GM19395 (cell line): ENCODE data around the gene DNMT1.

Experiments
- ATAC-seq: cut with Tn5 transposase; IDR thresholded peaks from one replicate; pipeline ENCODE4 v1.9.1; 2021; ENCODE audit warnings: mild to moderate bottlenecking, moderate library complexity; ENCODE audit not compliant: unreplicated experiment

Gene DNMT1

DNA sequence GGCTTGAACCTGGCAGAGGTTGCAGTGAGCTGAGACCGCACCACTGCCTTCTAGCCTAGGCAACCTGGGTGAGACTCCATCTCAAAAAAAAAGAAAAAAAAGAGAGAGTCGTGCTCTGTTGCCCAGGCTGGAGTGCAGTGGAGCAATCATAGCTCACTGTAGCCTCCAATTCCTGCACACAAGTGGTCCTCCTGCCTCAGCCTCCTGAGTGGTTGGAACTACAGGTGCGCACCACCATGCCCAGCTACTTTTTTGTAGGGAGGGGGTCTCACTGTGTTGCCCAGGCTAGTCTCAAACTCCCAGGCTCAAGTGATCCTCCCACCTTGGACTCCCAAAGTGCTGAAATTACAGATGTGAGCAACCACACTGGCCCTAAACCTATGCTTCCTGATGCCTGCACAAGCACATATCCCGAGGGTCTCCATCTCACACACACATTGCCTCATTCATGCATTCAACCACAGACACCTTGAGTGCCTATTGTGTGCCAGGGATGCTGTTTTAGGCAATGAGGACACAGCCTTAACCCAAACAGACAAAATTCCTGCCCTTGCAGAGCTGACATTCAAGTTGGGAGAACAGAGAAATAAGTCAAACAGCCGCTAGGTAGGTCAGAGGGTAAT, 94.5 kb downstream of the DNMT1 start:
- ATAC-seq = no peak

DNA sequence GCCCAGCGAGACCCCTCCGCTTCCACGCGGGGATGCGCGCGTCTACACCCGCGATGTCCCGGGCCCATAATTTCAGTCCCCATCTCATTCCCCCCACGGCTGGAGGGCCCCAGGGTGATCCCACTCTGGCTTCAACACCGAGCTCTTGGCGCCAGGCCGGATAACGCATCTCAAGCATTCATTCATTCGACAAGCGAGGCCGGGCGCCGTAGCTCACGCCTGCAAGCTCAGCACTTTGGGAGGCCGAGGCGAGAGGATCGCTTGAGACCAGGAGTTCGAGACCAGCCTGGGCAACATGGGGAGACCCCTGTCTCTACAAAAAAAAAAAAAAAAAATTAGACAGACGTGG, 98.2 kb downstream of the DNMT1 start:
- ATAC-seq = no peak

DNA sequence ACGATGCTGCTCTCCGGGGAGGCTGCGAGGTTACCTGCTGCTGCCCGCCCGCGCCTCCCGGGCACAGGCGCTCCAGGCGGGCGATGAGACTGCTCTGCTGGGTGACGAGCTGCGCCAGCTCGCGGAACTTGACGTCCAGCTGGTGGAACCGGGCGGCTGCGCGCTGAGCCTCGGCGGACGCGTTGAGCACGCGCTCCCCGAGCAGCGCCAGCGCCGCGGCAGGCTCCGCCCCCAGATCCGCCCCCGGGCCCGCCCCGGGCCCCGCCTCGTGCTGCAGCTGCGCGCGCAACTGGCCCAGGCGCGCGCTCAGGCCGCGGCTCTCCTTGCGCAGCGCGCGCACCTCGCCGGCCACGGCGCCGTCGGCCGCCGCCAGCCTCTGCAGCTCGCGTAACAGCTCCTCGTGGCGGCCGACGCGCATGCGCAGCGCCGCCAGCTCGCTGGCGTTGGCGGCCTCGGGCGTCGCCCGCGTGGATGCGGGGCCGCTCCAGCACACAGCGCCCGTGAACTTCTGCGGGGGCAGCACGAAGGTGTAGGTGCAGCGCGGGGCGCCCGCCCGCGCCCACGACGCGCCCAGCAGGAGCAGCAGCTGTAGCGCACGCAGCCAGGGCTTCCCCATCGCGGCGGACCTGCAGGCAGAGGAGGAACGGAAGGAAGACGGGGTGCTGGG, 98.7 kb downstream of the DNMT1 start:
- no peak for ATAC-seq

DNA sequence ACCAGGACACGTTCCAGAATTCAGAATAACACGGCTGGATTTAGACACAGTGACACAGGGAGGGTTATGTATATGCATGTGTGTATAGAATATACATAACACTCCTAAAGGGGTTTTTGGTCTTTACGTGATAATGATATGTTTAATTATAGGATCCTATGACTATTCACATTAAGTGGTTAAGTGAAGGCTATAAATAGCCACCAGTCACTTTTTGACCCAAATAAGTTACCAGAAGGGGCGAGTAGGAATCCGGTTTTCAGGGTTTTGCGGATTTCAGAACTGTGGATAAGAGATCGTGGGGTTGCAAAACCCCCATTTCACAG, 99.2 kb downstream of the DNMT1 start:
- no peak for ATAC-seq

DNA sequence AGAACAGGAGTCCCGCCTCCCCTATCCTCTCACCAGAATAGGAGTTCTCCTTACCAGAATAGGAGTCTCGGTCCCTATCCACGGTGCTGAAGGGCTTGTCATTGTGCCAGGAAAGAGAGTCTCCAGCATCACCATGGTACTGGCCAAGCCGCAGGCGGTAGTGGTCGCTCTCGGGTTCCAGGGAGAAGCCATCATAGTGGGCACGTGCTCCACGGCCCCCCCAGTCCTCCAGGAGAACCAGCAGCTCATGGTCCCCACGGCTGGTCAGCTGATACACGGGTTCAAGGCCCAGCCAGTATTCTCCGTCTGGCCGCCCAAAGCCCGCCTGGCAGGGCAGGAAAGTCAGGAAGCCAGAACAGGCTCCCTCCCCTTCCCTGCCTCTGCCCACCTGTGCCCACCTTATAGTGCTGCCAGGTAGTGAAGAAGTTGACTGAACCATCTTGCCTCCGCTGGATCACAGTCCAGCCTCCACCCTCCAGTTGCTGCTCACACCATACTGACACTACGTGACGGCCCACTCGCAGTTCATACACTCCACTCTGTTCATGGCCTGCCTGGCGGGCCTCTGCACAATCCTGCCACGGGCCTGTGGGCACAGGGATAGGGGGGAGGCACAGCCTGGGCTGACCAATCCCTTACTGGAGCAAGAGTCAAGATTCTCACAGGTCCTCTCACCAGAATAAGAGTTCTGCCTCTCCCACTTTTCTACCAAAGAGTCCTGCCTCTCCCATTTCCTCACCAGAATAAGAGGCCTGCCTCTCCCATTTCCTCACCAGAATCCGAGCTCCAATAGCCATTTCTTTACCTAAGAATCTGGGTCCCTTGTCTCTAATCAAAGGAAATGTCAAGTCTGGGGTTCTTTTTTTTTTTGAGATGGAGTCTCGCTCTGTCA, 101.2 kb downstream of the DNMT1 start:
- no peak for ATAC-seq

DNA sequence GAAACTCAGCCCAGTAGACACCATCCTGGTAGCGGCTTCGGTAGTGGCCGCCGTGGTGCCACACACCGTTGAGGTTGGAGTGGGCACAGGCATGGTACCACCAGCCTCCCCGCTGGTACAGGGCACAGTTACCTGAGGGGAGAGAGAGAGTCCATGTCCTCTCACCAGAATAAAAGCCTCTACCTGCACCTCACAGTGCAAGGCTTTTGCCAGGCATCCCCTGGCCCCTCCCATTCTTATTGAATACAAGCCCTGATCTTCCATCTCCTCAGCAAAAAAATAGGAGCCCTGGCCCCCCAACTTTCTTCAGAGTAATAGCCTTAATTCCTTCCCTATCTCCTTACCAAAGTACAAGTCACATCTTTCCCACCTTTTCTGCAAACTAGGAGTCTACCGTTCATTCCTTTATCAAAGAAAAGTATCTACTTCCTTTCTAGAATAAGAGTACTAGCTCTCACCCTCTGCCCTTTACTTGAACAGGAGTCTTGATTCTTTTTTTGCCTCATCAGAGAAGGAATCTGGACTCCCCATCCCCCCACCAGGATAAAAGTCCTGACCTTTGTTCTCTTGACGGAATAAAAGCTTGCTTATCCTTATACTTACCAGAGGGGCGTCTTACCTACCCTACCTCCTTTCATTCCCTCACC, 102.0 kb downstream of the DNMT1 start:
- ATAC-seq = no peak

DNA sequence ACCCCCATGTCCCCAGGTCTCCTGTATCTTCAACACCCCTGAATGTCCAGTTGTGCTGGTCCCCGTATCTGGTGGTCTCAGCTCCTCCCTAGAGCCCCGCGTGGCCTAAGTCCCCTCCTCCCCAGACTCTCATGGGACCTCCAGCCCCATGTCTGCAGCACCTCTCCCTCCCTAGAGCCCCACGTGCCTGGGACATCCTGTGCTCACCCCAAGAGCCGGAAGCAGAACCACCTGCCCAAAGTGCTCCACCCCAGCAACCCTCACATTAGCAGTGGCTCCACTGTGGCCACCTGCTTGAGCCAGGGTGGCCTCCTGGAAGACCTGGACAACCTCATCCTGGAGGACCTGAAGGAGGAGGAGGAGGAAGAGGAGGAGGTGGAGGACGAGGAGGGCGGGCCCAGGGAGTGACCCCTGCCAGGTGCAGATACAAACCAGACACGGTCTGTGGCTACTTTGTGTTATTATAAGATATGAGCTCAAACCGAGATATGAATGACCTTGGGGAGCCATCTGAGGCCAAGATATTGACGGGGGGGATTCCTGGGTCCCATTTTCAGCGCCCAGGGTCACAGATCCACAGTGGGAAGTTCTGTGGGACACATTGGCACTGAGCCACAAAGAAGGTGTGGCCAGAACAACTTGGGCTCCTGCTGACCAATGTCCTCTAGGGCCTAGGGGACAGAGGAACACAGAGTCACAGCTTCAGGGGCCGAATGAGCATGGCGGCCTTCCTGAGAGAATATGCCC, 102.7 kb downstream of the DNMT1 start:
- no peak for ATAC-seq

DNA sequence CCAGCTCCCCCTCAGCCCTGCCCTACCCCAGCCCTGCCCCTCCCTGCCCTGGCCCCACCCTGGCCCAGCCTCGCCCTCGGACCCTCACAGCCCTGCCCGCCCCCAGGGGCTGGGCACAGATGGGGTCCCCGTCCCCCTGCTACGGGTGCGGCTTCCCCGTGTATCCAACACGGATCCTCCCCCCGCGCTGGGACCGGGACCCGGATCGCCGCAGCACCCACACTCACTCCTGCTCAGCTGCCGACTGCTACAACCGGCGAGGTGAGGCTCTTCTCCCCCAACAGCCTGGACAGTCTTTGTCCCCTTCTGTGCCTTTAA, 103.4 kb downstream of the DNMT1 start:
- no peak for ATAC-seq

DNA sequence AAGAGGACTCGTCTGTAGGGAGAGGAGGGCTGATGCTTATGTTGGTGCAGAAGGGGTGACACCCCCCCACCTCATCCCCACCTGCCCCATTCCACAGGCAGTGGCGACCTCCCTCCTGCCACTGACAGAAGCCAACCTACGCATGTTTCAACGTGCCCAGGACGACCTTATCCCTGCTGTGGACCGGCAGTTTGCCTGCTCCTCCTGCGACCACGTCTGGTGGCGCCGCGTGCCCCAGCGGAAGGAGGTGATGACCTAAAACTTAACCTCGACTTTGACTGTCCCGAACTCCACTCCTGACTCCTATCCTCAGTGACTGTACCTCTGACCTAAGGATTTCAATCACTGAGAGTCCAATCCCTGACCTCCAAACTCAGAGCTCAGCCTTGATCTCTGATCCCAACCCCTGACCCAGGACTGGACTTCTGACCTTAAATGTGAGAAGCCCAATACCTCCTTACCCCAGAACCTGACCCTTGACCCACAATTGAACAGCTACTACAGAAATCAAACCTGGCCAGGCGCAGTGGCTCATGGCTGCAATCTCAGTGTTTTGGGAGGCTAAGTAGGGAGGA, 104.9 kb downstream of the DNMT1 start:
- no peak for ATAC-seq

DNA sequence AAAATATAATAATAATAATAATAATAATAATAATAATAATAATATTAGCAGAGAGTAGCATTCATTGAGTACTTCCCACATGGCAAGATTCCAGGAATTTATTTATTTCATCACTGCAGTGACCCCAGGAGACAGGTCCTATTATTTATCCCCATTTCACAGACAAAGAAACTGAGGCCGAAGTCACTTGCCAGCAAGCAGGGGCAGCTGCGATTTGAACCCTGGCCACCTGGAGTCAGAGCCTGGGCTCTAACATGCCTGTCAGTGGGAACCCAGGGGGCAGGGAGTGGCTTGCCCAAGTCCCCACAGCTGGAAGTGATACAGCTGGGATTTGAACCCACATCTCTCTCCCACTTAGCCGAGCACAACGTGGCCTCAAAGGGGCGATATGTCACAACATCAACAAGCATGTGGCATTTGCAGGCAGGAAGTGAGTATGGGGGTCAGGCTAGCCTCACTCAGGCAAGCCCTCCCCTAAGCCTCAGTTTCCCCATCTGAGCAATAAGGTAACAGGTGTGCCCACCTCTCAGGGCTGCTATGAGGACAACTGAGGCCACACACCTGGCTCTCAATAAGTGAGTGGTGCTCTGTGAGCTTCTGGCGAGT, 105.7 kb downstream of the DNMT1 start:
- ATAC-seq = no peak

DNA sequence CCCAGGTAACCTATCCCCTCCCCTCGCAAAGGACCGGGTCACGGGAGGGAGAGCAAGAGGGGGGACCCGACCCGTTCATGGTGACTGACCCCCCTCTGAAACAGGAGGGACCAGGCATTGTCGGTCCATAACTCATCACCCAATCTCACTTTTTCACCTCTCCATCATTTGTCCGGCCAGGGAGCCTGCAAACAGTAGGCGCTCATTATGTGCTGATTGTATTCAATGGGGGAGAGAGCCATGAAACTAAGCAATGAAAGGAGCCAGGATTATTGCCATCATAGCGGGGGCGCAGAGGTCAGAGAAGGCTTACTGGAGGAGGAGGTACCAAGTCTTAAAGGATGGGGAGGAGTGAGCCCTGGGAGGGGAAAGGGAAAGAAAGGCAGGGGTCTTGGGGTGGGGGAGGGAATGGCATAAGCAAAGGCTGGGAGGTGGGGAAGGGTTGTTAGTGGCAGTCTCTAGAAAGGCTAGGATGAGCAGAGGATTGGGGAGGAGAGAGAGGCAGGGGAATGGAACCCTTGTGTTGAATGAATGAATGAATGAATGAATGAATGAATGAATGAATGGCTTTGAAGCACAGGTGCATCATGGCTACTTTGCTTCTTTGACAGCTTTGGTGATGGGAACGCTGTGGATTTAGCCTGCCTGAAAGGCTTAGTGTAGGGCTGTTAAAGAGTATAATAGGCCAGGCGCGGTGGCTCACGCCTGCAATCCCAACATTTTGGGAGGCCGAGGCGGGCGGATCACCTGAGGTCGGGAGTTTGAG, 107.3 kb downstream of the DNMT1 start:
- ATAC-seq = no peak

DNA sequence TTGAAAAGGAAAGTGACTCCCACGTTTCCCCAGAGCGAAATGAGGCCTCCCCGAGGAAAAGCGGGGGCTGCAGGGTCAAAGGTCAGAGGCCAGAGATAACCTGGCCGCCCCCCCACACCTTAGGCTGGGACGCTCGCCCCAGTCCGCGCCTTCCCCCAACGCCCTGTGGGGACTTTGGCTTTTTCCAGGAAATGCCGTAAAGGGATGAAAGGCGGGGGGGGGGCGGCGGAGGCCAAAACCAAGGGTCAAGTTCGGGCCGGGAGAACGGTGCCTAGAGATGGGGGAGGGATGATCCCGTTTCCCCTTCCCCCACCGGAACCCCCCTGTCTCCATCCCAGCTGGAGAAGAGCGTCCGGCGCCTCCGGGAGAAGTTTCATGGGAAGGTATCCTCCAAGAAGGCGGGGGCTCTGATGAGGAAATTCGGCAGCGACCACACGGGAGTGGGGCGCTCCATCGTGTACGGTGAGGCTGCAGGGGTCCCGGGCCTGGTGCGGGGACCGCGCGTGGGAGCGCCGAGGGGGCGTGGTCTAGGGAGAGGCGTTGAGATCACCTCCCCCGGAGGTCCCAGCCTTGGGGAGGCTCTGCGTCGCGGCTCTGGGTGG, 108.1 kb downstream of the DNMT1 start:
- ATAC-seq = no peak

DNA sequence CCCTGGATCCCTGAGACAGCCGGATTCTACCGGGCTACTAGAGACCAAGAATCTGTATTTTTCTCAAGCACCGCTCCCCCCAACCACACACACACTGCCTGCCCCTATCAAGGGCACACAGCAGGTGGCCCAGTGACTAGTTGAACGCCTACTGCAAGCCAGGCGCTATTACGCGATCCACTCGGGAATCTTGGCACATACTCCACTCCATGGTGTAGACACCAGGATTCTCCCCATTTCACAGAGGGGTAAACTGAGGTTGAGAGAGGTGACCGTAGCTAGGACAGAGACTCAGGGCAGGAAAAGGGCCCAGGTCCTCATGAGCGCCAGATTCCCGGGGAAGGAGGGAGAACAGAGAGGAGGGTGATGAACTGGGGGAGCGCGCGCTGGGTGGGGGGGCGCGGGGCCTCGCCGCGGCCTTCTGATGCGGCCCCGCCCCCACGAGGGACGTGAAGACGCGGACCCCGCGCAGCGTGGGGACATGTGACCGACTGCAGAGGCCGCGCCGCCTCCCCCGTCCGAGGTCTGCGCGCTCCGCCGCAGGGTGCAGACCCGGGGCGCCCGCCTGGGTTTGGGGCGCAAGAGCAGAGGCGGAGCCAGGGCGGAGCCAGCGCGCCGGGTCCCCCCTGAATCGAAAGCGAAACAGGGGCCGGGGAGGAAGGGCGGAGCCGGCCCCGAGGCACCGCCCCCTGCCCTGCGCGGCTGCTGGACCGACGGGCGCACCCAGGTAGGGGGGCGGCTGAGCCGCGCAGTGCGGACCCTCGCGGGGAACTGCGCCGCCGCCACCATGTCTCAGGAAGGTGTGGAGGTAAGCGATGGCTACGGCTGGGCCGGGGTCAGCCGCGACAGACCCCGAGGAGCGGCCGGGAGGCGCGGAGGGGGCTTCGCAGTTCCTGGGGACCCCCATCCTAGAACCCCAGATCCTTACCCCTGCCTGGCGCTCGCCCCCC, 108.8 kb downstream of the DNMT1 start, which contains the start of gene SHFL:
SHFL (plus strand) TSS at position 677 of the 950 bp plus-strand sequence; CDS start at position 788, 111 bp downstream.
- ATAC-seq = peak; percentile 89

DNA sequence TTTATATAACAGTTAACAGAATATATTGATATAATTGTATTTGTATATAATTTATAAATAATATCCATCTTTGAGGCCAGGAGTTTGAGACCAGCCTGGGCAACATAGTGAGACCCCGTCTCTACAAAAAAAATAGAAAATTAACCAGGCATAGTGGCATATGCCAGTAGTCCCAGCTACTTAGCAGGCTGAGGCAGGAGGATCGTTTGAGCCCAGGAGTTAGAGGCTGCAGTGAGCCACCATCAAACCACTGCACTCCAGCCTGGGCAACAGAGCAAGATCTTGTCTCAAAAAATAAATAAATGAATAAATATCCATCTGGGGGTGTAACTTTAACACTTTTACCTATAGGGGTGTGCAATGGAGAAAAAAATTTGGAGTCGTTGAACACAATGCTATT, 110.0 kb downstream of the DNMT1 start:
- no peak for ATAC-seq

DNA sequence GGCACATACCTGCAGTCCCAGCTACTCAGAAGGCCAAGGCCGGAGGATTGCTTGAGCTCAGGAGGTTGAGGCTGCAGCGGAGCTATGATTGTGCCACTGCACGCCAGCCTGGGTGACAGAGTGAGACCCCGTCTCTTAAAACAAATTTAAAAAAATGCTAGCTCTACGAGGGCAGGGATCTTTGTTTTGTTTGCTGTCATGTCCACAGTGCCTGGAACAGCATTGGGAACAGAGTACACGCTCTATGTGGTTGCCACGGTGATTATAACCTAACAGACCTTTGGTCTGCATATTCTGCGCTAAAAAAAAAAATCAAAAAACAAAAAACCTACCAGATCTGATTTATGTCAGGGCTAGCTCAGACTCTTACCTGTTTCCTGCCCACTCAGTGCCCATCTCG, 110.8 kb downstream of the DNMT1 start:
- no peak for ATAC-seq
